Amniotic stem cell (primary cell): Measurements from ENCODE around the gene RBBP8NL.

ENCODE experiments used
- DNase-seq: peaks from one replicate; lab custom pipeline; 2025; lab: John Stamatoyannopoulos, UW

RBBP8NL gene

DNA sequence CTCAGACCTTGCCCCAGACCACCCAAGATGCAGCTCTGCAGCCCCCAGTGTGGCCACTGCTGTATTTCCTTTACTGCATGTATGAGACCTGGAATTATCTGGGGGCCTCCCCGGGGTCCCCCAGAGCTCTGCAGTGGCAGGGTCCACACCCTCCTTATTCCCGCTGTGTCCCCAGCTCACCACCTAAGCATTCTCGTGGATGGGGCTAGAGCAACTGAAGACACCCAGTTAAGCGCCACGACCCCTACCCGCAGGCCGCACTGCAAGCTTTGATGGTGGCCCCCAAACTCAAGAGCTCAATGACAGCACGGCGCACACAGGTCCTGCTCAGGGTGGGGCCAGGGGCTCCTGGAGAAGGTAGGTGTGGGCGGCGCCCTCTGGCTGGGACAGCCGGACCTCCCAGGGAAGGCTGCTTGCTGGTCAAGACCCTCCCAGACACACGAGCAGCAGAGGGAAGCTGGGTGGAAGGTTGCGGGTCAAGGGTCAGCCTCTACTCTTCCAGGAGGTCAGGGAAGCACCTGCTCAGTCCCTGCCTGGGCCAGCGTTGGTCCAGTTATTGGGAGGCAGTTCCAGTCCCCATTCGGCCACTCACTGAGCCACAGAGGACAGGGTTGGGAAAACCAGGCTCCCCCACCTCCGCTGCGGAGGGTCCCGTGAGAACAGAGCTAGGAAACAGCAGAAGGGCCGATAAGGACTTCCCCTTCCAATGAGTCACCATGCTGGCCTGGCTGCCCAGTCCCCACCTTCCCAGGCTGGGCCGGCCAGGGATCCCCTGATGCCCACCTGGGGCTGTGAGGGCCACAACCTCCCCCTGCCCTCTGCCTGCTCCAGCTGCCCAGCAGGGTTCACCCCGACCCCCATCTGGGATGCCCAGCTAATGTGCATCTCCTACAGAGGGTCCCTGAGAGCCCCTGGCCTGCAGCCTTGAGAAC lies 63.2 kb downstream of the RBBP8NL start:
- DNase-seq = no peak

DNA sequence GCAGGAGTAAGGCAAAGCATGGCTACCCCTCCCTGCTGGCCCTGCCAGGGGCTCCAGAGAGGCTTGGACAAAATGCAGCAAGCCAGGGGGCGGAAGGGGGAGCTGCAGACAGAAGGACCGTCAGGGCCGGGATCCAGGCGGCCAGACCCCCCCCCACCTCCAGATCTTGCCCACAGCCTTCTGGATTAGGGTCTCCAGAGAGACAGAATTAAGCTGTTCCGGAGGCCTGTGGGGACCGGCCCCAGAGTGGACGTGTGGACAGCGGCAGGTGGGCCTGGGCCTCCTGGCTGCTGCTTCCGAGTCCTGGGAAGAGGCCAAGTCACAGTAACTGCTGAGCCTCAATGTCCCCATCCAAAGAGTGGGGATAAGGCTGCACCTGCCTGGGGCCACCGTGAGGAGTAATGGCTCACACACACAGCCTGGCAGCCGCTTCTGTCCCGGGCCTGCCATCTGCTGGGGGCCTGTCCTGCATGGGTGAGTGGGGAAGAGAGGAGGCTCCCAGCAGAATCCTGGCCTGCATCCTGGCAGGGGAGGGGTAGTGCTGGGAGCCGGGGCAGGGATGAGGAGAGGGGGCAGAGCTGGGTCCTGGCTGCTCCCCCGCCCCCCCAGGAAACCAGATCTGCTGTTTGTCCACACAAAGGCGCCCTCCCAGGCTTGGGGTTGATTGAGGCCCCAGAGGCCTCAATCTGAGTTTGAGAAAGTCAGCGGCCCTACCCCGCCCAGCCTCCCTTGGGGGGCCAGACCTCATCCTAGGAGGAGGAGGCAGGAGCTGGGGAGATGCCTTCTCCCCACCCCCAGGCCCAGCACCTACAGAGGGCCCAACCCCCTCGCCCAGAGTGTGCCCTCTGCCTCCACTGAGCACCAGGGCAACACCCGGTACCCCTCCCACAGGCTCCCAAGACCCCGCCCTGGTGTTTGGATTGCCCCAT lies 64.1 kb downstream of the RBBP8NL start:
- DNase-seq = no peak

DNA sequence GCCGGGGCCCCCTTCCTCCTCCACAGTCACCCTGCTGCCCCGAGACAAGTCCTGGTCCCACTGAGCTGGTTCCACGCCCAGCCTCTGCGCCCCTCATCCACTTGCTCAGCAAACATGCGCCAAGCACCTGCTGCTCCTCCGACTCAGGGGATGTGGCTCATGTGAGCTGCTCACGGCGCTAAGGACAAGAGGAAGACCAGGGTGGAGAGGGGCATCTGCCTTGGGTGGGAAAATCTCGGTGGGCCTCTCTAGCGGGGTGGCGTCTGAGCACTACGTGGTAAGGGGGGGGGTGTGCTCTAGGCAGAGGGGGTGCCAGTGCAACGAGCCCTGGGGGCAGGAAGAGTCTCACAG lies 64.8 kb downstream of the RBBP8NL start:
- no peak for DNase-seq

DNA sequence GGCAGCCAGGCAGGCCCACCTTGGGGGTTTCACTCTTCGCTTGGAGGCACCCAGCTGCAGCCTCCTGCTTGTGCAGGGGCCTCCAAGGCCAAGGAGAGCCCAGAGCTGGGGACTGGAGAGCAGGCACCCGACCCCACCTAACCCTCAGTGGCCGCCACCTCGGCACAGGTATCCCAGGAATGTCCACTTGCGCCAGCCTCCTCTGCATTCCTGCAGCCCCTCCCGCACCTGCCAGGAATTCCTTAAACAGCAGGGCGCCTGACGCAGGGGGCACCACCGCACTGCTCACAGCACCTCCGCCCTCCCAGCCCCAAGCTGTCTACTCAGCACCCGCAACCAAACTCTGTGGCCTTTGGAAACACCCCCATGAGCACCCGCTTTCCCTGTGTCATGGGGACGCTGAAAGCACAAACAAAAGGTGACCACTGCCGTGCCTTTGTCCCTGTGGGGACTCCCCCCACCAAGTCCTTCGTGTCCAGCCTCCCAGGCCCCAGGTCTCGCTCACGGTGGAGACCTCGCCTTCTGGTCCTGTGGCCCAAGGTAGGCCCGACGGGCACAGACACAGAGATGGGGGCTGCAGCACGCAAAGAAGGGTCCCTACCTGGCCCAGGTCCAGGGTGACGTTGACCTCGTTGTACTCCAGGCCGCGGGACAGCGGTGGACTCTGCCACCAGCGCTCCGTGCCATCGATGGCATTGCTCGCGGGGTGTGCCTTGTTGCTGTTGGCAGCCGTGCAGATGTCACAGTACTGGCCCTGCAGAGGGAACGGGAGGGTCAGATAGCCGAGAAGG lies 65.3 kb downstream of the RBBP8NL start:
- DNase-seq = no peak

DNA sequence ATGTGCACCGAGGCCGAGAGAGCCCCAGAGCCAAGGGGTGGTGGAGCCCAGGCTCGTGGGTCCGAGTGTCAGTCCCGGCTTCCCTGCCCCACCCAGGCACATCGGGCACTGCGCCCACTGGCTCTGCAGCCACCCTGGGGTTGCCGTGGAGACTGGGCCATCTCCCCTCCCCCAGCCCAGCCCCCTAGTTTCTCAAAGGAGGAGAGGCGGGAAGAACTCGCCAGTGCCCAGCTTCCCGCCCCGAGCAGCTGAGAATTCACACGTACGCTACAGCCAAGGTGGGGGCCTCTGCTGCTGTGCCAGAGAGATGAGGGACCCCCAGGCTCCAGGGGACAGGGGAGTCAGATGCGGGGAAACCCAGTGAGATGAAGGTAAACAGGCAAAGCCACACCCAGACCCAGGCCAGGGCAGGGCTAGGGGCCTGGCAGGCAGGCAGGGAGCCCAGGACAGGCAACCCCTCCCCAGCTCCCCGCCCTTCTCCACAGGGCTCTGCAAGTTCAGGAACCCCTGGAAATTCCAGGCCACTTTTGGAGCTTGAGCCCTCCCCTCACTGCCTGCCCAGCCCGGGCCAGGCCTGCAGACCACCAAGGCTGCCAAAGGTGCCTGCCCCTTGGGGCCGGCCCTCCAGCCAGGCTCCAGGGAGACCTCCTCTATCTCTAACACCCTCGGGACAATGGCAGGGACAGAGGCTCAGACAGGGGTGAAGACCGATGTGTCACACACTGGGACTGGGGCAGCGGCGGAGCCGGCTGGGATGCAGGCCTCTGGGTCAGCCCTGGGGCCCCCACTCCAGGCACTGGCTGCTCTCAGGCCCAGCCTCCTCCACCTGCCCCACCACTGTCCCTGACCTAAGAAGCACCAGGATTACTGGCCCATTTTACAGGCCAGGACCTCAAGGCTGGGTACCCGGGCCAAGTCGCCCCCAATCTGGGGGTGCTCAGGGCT lies 66.2 kb downstream of the RBBP8NL start:
- DNase-seq = no peak
